Liver (tissue), 9 donors: Measurements from ENCODE around the gene CSNK2B. TPM values are rescaled to one million over a fixed set of nuclear protein-coding genes. Genes with fewer than 3 reads are reported as not detected.

Source experiments
- DNase-seq: peaks from one replicate; pipeline ENCODE4 v3.0.0-alpha.2; 2017; ENCODE audit warnings: low spot score
- H3K27ac ChIP-seq, 2 donors: one replicate each; pipeline ENCODE4 v1.7.0; 2013; ENCODE audit warnings: inconsistent platforms in 2 of 2, low read length in 2 of 2, control low read depth in 1 of 2, low read depth in 1 of 2, mild to moderate bottlenecking in 1 of 2
- H3K27me3 ChIP-seq, 4 donors: one replicate each; pipeline versions ENCODE4 v1.6.1 to v1.7.0; 2013; ENCODE audit warnings: low read length in 3 of 4, inconsistent platforms in 1 of 4, mild to moderate bottlenecking in 1 of 4, moderate library complexity in 1 of 4; ENCODE audit not compliant: control insufficient read depth in 4 of 4, insufficient read depth in 4 of 4
- H3K36me3 ChIP-seq, 4 donors: one replicate each; pipeline versions ENCODE4 v1.6.1 to v1.7.0; 2013; ENCODE audit warnings: low read length in 3 of 4, mild to moderate bottlenecking in 3 of 4, low read depth in 1 of 4, moderate library complexity in 1 of 4; ENCODE audit not compliant: control insufficient read depth in 4 of 4, insufficient read depth in 3 of 4
- H3K4me1 ChIP-seq, 4 donors: one replicate each; pipeline versions ENCODE4 v1.6.1 to v1.7.0; 2013; ENCODE audit warnings: low read length in 3 of 4, mild to moderate bottlenecking in 3 of 4, moderate library complexity in 1 of 4; ENCODE audit not compliant: control insufficient read depth in 4 of 4, insufficient read depth in 4 of 4
- H3K4me3 ChIP-seq, 3 donors: one replicate each; pipeline versions ENCODE4 v1.6.1 to v1.7.0; 2013; ENCODE audit warnings: low read length in 3 of 3, control low read depth in 1 of 3, low read depth in 1 of 3, mild to moderate bottlenecking in 1 of 3
- H3K9ac ChIP-seq, 2 donors: one replicate each; pipeline ENCODE4 v1.7.0; 2013; ENCODE audit warnings: low read length in 2 of 2, mild to moderate bottlenecking in 2 of 2, moderate library complexity in 2 of 2, control low read depth in 1 of 2, low read depth in 1 of 2
- H3K9me3 ChIP-seq, 4 donors: one replicate each; pipeline versions ENCODE4 v1.6.1 to v1.7.0; 2013; ENCODE audit warnings: low read length in 3 of 4; ENCODE audit not compliant: control insufficient read depth in 4 of 4
- ATF3 ChIP-seq: IDR thresholded peaks from 2 replicates; pipeline ENCODE4 v1.6.1; 2016; ENCODE audit warnings: antibody characterized with exemption
- EGR1 ChIP-seq, 2 donors: IDR thresholded peaks; 2 replicates each; pipeline ENCODE4 v1.6.1; 2016 to 2018; ENCODE audit warnings: antibody characterized with exemption in 2 of 2, low read depth in 2 of 2
- FOXA1 ChIP-seq: IDR thresholded peaks from 2 replicates; pipeline ENCODE4 v1.6.1; 2016; ENCODE audit warnings: antibody characterized with exemption
- FOXA2 ChIP-seq: IDR thresholded peaks from 2 replicates; pipeline ENCODE4 v1.6.1; 2016; ENCODE audit warnings: antibody characterized with exemption
- JUND ChIP-seq, 2 donors: IDR thresholded peaks; 2 replicates each; pipeline ENCODE4 v1.6.1; 2016; ENCODE audit warnings: antibody characterized with exemption in 2 of 2
- MAX ChIP-seq: IDR thresholded peaks from 2 replicates; pipeline ENCODE4 v1.6.1; 2016; ENCODE audit warnings: antibody characterized with exemption
- NR2F2 ChIP-seq: IDR thresholded peaks from 2 replicates; pipeline ENCODE4 v1.6.1; 2016; ENCODE audit warnings: antibody characterized with exemption
- RAD21 ChIP-seq, 2 donors: IDR thresholded peaks; 2 replicates each; pipeline ENCODE4 v1.6.1; 2016; ENCODE audit warnings: antibody characterized with exemption in 2 of 2, mild to moderate bottlenecking in 2 of 2
- RXRA ChIP-seq, 2 donors: IDR thresholded peaks; 2 replicates each; pipeline ENCODE4 v1.6.1; 2017 to 2018; ENCODE audit warnings: antibody characterized with exemption in 2 of 2, mild to moderate bottlenecking in 1 of 2
- YY1 ChIP-seq: IDR thresholded peaks from 2 replicates; pipeline ENCODE4 v1.6.1; 2016; ENCODE audit warnings: antibody characterized with exemption, mild to moderate bottlenecking
- ZBTB33 ChIP-seq: IDR thresholded peaks from 2 replicates; pipeline ENCODE4 v1.6.1; 2016; ENCODE audit warnings: antibody characterized with exemption
- WGBS: extraction: QIAGEN DNeasy Blood & Tissue Kit; methylation state at CpG from one replicate; pipeline ENCODE4 v1.1.7; 2013; 5-methylcytosine and 5-hydroxymethylcytosine counted together
- polyA plus RNA-seq, 2 donors: library from polyadenylated mRNA; stranded (reverse) in 1 of 2; unstranded in 1 of 2; fragments of 200-250 nt in 1 of 2; fragments of >200 nt in 1 of 2; fragmentation: Nextera tagmentation in 1 of 2; extraction: Ambion mirVana in 1 of 2; gene quantifications; one replicate each; pipeline versions ENCODE4 v1.2.1 to v1.2.3, GENCODE V29; 2013 to 2015
- total RNA-seq, 2 donors: library from RNA; depleted of rRNA; stranded (reverse); fragments of >200 nt; gene quantifications; one replicate each; pipeline ENCODE4 v1.2.3, GENCODE V29; 2014
- TF ChIP-seq, protein P1 (sequence below): IDR thresholded peaks from 2 replicates; pipeline ENCODE4 v1.6.1; 2016; ENCODE audit warnings: antibody characterized with exemption, mild to moderate bottlenecking
- TF ChIP-seq, protein P2 (sequence below): fragments of 150-350 bp; IDR thresholded peaks from 2 replicates; pipeline ENCODE4 v1.5.1; 2017; ENCODE audit warnings: improper control_type of control experiment, low read depth, low read length; ENCODE audit not compliant: missing input control
- donor health status: healthy.
- donor health status: healthy.
- donor health status: healthy.
- donor health status: healthy.
- donor health status: healthy.

The CSNK2B gene
- total and polyA plus RNA-seq, 4 donors = 58.1 to 108 (median 77.0) TPM

GRCh38 chr6:31622684-31623091, 43.2 kb upstream of the CSNK2B start:
- TF ChIP-seq, protein P1, sequence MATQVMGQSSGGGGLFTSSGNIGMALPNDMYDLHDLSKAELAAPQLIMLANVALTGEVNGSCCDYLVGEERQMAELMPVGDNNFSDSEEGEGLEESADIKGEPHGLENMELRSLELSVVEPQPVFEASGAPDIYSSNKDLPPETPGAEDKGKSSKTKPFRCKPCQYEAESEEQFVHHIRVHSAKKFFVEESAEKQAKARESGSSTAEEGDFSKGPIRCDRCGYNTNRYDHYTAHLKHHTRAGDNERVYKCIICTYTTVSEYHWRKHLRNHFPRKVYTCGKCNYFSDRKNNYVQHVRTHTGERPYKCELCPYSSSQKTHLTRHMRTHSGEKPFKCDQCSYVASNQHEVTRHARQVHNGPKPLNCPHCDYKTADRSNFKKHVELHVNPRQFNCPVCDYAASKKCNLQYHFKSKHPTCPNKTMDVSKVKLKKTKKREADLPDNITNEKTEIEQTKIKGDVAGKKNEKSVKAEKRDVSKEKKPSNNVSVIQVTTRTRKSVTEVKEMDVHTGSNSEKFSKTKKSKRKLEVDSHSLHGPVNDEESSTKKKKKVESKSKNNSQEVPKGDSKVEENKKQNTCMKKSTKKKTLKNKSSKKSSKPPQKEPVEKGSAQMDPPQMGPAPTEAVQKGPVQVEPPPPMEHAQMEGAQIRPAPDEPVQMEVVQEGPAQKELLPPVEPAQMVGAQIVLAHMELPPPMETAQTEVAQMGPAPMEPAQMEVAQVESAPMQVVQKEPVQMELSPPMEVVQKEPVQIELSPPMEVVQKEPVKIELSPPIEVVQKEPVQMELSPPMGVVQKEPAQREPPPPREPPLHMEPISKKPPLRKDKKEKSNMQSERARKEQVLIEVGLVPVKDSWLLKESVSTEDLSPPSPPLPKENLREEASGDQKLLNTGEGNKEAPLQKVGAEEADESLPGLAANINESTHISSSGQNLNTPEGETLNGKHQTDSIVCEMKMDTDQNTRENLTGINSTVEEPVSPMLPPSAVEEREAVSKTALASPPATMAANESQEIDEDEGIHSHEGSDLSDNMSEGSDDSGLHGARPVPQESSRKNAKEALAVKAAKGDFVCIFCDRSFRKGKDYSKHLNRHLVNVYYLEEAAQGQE = no peak
- TF ChIP-seq RAD21 (IDR thresholded peaks at IDR 0.05) (no peak), JUND (IDR thresholded peaks at IDR 0.05) (no peak), NR2F2 (no peak), YY1 (no peak)
- Histone ChIP-seq H3K9ac (no peak overlapping the region), H3K9me3 (no peaks in the 10 kb centered on the region), H3K36me3 (peaks cover 15 to 42% (median 39%) of the 10 kb centered on the region in 4 donors), H3K4me3 (no peak overlapping the region), H3K4me1 (peaks cover 4 to 14% (median 7%) of the 10 kb centered on the region in 4 donors), H3K27me3 (no peaks in the 10 kb centered on the region), H3K27ac (no peak overlapping the region)
- no peak for DNase-seq
- 78% methylated on average over 10 of the region's 10 CpGs for WGBS

- H3K36me3 ChIP-seq = peaks cover 21 to 56% (median 52%) of the 10 kb centered on the region in 4 donors
- no peak overlapping the region for H3K27ac ChIP-seq
- TF ChIP-seq, protein P2, sequence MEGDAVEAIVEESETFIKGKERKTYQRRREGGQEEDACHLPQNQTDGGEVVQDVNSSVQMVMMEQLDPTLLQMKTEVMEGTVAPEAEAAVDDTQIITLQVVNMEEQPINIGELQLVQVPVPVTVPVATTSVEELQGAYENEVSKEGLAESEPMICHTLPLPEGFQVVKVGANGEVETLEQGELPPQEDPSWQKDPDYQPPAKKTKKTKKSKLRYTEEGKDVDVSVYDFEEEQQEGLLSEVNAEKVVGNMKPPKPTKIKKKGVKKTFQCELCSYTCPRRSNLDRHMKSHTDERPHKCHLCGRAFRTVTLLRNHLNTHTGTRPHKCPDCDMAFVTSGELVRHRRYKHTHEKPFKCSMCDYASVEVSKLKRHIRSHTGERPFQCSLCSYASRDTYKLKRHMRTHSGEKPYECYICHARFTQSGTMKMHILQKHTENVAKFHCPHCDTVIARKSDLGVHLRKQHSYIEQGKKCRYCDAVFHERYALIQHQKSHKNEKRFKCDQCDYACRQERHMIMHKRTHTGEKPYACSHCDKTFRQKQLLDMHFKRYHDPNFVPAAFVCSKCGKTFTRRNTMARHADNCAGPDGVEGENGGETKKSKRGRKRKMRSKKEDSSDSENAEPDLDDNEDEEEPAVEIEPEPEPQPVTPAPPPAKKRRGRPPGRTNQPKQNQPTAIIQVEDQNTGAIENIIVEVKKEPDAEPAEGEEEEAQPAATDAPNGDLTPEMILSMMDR = no peak
- TF ChIP-seq FOXA1 = no peak
- no peak for TF ChIP-seq ZBTB33
- no peak for TF ChIP-seq ATF3
- TF ChIP-seq, protein P1 = no peak
- TF ChIP-seq MAX = no peak
- TF ChIP-seq FOXA2 = no peak
- TF ChIP-seq RXRA (IDR thresholded peaks at IDR 0.05) = no peak
- no peak for TF ChIP-seq NR2F2
- TF ChIP-seq EGR1 (IDR thresholded peaks at IDR 0.05; ENCODE audit: low read depth in 2 of 2) = no peak
- no peak for TF ChIP-seq JUND (IDR thresholded peaks at IDR 0.05)
- no peaks in the 10 kb centered on the region for H3K9me3 ChIP-seq
- H3K9ac ChIP-seq = no peak overlapping the region
- H3K4me3 ChIP-seq = no peak overlapping the region
- WGBS = 96% methylated on average over 10 of the region's 10 CpGs
- peaks cover 4 to 14% (median 7%) of the 10 kb centered on the region in 4 donors for H3K4me1 ChIP-seq
- DNase-seq = no peak
- H3K27me3 ChIP-seq = no peaks in the 10 kb centered on the region
Measured at GRCh38 chr6:31624070-31624469, 41.8 kb upstream of the CSNK2B start.
